ENCODE data around the gene GSK3B. TPM values are rescaled to one million over a fixed set of nuclear protein-coding genes. Genes with fewer than 3 reads are reported as not detected.

GSK3B gene
- total RNA-seq, 1 experiment from 2014 or later = 56.6 TPM

GRCh38 chr3:120125992-120126391, 31.7 kb upstream of the GSK3B start:
- no peaks in the 10 kb centered on the region for H3K36me3 ChIP-seq (ENCODE audit: insufficient read depth, low read length, poor library complexity, severe bottlenecking)
- no peak overlapping the region for H3K27ac ChIP-seq (ENCODE audit: low read depth, low read length, poor library complexity, severe bottlenecking)
- H3K27me3 ChIP-seq (replicated peaks; ENCODE audit: insufficient read depth, low read depth, low read length, poor library complexity) = no peaks in the 10 kb centered on the region
- ChIA-PET CTCF (no interaction called here), POLR2A (ENCODE audit: low non-redundant PET) (no interaction called here)
- no TSS peak for BruUV-seq (replicated peaks)
- intact Hi-C loops (cut with micrococcal nuclease; ENCODE audit: unreplicated experiment) = no loop called here
- TF ChIP-seq EZH2 (IDR thresholded peaks at IDR 0.05; ENCODE audit: borderline replicate concordance, low read depth, low read length, poor library complexity, severe bottlenecking) (no peak), CTCF (conservative IDR thresholded peaks at IDR 0.05; ENCODE audit: low read depth, low read length) (no peak)
- H3K9me3 ChIP-seq (ENCODE audit: low read depth, low read length, poor library complexity, severe bottlenecking) = no peaks in the 10 kb centered on the region
- no peak overlapping the region for H3K4me3 ChIP-seq (ENCODE audit: low read depth, low read length, poor library complexity, severe bottlenecking)
- no peaks in the 10 kb centered on the region for H3K4me1 ChIP-seq (ENCODE audit: insufficient read depth, low read length, poor library complexity, severe bottlenecking)
- no peak for DNase-seq (ENCODE audit: low spot score)

GRCh38 chr3:120119846-120120510, 25.7 kb upstream of the GSK3B start:
- Histone ChIP-seq H3K27me3 (replicated peaks; ENCODE audit: insufficient read depth, low read depth, low read length, poor library complexity) (no peaks in the 10 kb centered on the region), H3K27ac (ENCODE audit: low read depth, low read length, poor library complexity, severe bottlenecking) (no peak overlapping the region), H3K4me1 (ENCODE audit: insufficient read depth, low read length, poor library complexity, severe bottlenecking) (no peaks in the 10 kb centered on the region), H3K9me3 (ENCODE audit: low read depth, low read length, poor library complexity, severe bottlenecking) (no peaks in the 10 kb centered on the region), H3K36me3 (ENCODE audit: insufficient read depth, low read length, poor library complexity, severe bottlenecking) (no peaks in the 10 kb centered on the region), H3K4me3 (ENCODE audit: low read depth, low read length, poor library complexity, severe bottlenecking) (no peak overlapping the region)
- no peak for DNase-seq (ENCODE audit: low spot score)
- intact Hi-C loops (cut with micrococcal nuclease; ENCODE audit: unreplicated experiment) = no loop called here
- no TSS peak for BruUV-seq (replicated peaks)
- ChIA-PET CTCF (no interaction called here), POLR2A (ENCODE audit: low non-redundant PET) (no interaction called here)
- TF ChIP-seq EZH2 (IDR thresholded peaks at IDR 0.05; ENCODE audit: borderline replicate concordance, low read depth, low read length, poor library complexity, severe bottlenecking) (no peak), CTCF (conservative IDR thresholded peaks at IDR 0.05; ENCODE audit: low read depth, low read length) (no peak)

GRCh38 chr3:120114981-120115380, 20.7 kb upstream of the GSK3B start:
- BruUV-seq (replicated peaks) = no TSS peak
- CTCF ChIA-PET = no interaction called here
- Histone ChIP-seq H3K4me1 (ENCODE audit: insufficient read depth, low read length, poor library complexity, severe bottlenecking) (no peaks in the 10 kb centered on the region), H3K36me3 (ENCODE audit: insufficient read depth, low read length, poor library complexity, severe bottlenecking) (no peaks in the 10 kb centered on the region), H3K27me3 (replicated peaks; ENCODE audit: insufficient read depth, low read depth, low read length, poor library complexity) (no peaks in the 10 kb centered on the region), H3K9me3 (ENCODE audit: low read depth, low read length, poor library complexity, severe bottlenecking) (no peaks in the 10 kb centered on the region), H3K27ac (ENCODE audit: low read depth, low read length, poor library complexity, severe bottlenecking) (no peak overlapping the region), H3K4me3 (ENCODE audit: low read depth, low read length, poor library complexity, severe bottlenecking) (no peak overlapping the region)
- DNase-seq (ENCODE audit: low spot score) = no peak
- intact Hi-C loops (cut with micrococcal nuclease; ENCODE audit: unreplicated experiment) = loop anchor here (5.0 kb wide), 1 partner anchor 37 kb away; no protein-coding TSS in a partner anchor
- TF ChIP-seq EZH2 (IDR thresholded peaks at IDR 0.05; ENCODE audit: borderline replicate concordance, low read depth, low read length, poor library complexity, severe bottlenecking) (no peak), CTCF (conservative IDR thresholded peaks at IDR 0.05; ENCODE audit: low read depth, low read length) (no peak)
- POLR2A ChIA-PET (ENCODE audit: low non-redundant PET) = no interaction called here
